Neural cell (in vitro differentiated cells): Measurements from ENCODE around the gene PACC1. TPM values are rescaled to one million over a fixed set of nuclear protein-coding genes. Genes with fewer than 3 reads are reported as not detected.

Experiments
- H2AFZ ChIP-seq: fragments of 200-600, 300-800 bp; sonication (generic), shearing (Covaris generic); 2 replicates; pipeline ENCODE4 v1.6.0; 2014; ENCODE audit warnings: low read depth, mild to moderate bottlenecking, antibody characterized with exemption, low read length, moderate library complexity
- H3F3A ChIP-seq: fragments of 200-600 bp; shearing (Covaris generic); 2 replicates; pipeline ENCODE4 v1.6.1; 2016; ENCODE audit warnings: mild to moderate bottlenecking, moderate library complexity, mixed read lengths, antibody characterized with exemption, low read length; ENCODE audit not compliant: insufficient read depth, poor library complexity, severe bottlenecking
- H3K27ac ChIP-seq: fragments of 200-600, 300-800 bp; sonication (generic), shearing (Covaris generic); 2 replicates; pipeline ENCODE4 v1.5.1; 2014; ENCODE audit warnings: mild to moderate bottlenecking, low read length, moderate library complexity
- H3K27me3 ChIP-seq: fragments of 300-800, 200-600 bp; sonication (generic), shearing (Covaris generic); 2 replicates; pipeline ENCODE4 v1.6.0; 2014; ENCODE audit warnings: mild to moderate bottlenecking, low read depth, low read length, moderate library complexity; ENCODE audit not compliant: insufficient read depth
- H3K36me3 ChIP-seq: fragments of 300-800, 200-600 bp; sonication (generic), shearing (Covaris generic); 2 replicates; pipeline ENCODE4 v1.5.1; 2014; ENCODE audit warnings: mild to moderate bottlenecking, antibody characterized with exemption, low read length, moderate library complexity; ENCODE audit not compliant: insufficient read depth
- H3K4me2 ChIP-seq: fragments of 300-800, 200-600 bp; sonication (generic), shearing (Covaris generic); 2 replicates; pipeline ENCODE4 v1.6.0; 2014; ENCODE audit warnings: mild to moderate bottlenecking, low read length
- H3K4me3 ChIP-seq: fragments of 300-800, 200-600 bp; sonication (generic), shearing (Covaris generic); 2 replicates; pipeline ENCODE4 v1.5.1; 2014; ENCODE audit warnings: mild to moderate bottlenecking, low read length, moderate library complexity
- H3K79me2 ChIP-seq: fragments of 200-600 bp; shearing (Covaris generic); replicated peaks from 2 replicates; pipeline ENCODE4 v1.6.0; 2014; ENCODE audit warnings: mild to moderate bottlenecking, low read length, moderate library complexity; ENCODE audit not compliant: insufficient read depth
- H3K9ac ChIP-seq: fragments of 300-800, 200-600 bp; sonication (generic), shearing (Covaris generic); 2 replicates; pipeline ENCODE4 v1.6.1; 2016; ENCODE audit warnings: mild to moderate bottlenecking, low read length, mixed read lengths
- H3K9me2 ChIP-seq: fragments of 200-600 bp; shearing (Covaris generic); 2 replicates; pipeline ENCODE4 v1.6.1; 2016; ENCODE audit warnings: mild to moderate bottlenecking, low read length, mixed read lengths; ENCODE audit not compliant: insufficient read depth
- H3K9me3 ChIP-seq: fragments of 200-600, 300-800 bp; sonication (generic), shearing (Covaris generic); 2 replicates; pipeline ENCODE4 v1.6.1; 2016; ENCODE audit warnings: mild to moderate bottlenecking, mixed run types, low read length, moderate library complexity, mixed read lengths
- H4K20me1 ChIP-seq: fragments of 200-600 bp; shearing (Covaris generic); 2 replicates; pipeline ENCODE4 v1.6.1; 2016; ENCODE audit warnings: mild to moderate bottlenecking, mixed run types; ENCODE audit not compliant: insufficient read depth
- EP300 ChIP-seq: fragments of 450-650 bp; conservative IDR thresholded peaks from 2 replicates; pipeline ENCODE4 v1.6.1; 2014; ENCODE audit warnings: antibody characterized with exemption, mild to moderate bottlenecking, moderate library complexity; ENCODE audit not compliant: poor library complexity, severe bottlenecking
- EZH2 ChIP-seq: fragments of 200-600, 300-800 bp; shearing (Covaris generic), sonication (generic); IDR thresholded peaks from 2 replicates; pipeline ENCODE4 v1.6.1; 2014; ENCODE audit warnings: antibody characterized with exemption, low read length, borderline replicate concordance, mild to moderate bottlenecking; ENCODE audit not compliant: insufficient read depth, poor library complexity, severe bottlenecking
- MXI1 ChIP-seq: fragments of 450-650 bp; conservative IDR thresholded peaks from 2 replicates; pipeline ENCODE4 v1.6.1; 2014; ENCODE audit warnings: antibody characterized with exemption, mild to moderate bottlenecking; ENCODE audit not compliant: poor library complexity, severe bottlenecking
- POLR2AphosphoS5 ChIP-seq: IDR thresholded peaks from 2 replicates; pipeline ENCODE4 v1.6.1; 2012
- RAD21 ChIP-seq: fragments of 450-650 bp; conservative IDR thresholded peaks from 2 replicates; pipeline ENCODE4 v1.6.1; 2014; ENCODE audit warnings: antibody characterized with exemption, mild to moderate bottlenecking, moderate library complexity
- SMC3 ChIP-seq: fragments of 450-650 bp; conservative IDR thresholded peaks from 2 replicates; pipeline ENCODE4 v1.6.1; 2014; ENCODE audit warnings: antibody characterized with exemption, mild to moderate bottlenecking, moderate library complexity; ENCODE audit not compliant: poor library complexity
- TAF1 ChIP-seq: IDR thresholded peaks from 2 replicates; pipeline ENCODE4 v1.6.1; 2012; ENCODE audit warnings: low read depth
- polyA minus RNA-seq: library from RNA; depleted of rRNA, polyadenylated mRNA; stranded (reverse); fragments of >200 nt; gene quantifications from 2 replicates; pipeline ENCODE4 v1.2.3, GENCODE V29; 2014
- polyA plus RNA-seq: library from polyadenylated mRNA; depleted of rRNA; stranded (reverse); fragments of >200 nt; gene quantifications from 2 replicates; pipeline ENCODE4 v1.2.3, GENCODE V29; 2014
- TF ChIP-seq, protein P1 (sequence below): IDR thresholded peaks from 2 replicates; pipeline ENCODE4 v1.6.1; 2012; ENCODE audit warnings: borderline replicate concordance
- TF ChIP-seq, protein P2 (sequence below): fragments of 450-650 bp; IDR thresholded peaks from 2 replicates; pipeline ENCODE4 v1.5.1; 2014; ENCODE audit warnings: antibody characterized with exemption, mild to moderate bottlenecking, moderate library complexity; ENCODE audit not compliant: poor library complexity, severe bottlenecking

Gene PACC1
- 33.3 and 39.8 TPM in 2 replicates for polyA plus RNA-seq
- 16.9 and 19.5 TPM in 2 replicates for polyA minus RNA-seq

DNA sequence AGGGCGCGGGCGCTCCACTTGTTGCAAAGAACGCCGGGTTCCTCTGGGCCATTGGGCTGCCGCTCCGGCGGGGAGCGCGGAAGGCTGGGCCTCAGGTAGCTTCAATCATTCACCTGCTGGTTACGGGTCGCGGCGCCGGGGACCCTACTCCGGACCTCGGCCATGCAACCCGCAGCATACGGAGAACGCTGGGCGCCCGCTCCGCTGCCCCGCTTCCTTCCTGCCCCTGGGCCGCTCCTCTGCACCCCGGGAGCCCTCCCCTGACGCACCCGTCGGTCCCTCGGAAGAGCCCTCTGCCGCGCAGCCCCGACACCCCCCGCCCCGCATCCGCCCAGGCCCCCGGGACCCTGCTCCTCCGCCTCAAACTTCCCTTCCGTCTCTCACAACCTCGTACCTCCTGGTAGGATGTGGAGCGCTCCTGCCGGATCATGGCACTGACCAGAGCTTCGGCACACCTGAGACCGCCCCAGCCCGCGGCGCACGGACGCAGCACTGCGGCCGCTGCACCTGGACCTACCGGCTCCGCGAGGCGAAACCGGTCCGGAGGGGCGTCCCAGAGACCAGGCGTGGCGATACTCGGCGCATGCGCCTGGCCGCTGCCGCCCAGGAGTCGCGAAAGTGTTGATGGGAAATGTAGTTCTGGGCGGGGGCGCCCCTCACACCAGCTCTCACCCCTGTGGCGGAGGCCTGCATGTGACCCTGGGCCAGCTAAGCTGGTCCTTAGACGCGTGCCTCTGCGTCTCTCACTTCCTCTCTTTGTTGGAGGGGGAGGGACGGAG, at the start of gene PACC1:
TSS of gene PACC1 (minus strand) at position 559 of the 779 bp plus-strand sequence. CDS start at position 430, 129 bp downstream.
- TF ChIP-seq SMC3 (no peak), TAF1 (no peak), RAD21 (no peak), MXI1 (peak; percentile 82), POLR2AphosphoS5 (peak; percentile 49), EP300 (no peak), EZH2 (no peak)
- TF ChIP-seq, protein P1, sequence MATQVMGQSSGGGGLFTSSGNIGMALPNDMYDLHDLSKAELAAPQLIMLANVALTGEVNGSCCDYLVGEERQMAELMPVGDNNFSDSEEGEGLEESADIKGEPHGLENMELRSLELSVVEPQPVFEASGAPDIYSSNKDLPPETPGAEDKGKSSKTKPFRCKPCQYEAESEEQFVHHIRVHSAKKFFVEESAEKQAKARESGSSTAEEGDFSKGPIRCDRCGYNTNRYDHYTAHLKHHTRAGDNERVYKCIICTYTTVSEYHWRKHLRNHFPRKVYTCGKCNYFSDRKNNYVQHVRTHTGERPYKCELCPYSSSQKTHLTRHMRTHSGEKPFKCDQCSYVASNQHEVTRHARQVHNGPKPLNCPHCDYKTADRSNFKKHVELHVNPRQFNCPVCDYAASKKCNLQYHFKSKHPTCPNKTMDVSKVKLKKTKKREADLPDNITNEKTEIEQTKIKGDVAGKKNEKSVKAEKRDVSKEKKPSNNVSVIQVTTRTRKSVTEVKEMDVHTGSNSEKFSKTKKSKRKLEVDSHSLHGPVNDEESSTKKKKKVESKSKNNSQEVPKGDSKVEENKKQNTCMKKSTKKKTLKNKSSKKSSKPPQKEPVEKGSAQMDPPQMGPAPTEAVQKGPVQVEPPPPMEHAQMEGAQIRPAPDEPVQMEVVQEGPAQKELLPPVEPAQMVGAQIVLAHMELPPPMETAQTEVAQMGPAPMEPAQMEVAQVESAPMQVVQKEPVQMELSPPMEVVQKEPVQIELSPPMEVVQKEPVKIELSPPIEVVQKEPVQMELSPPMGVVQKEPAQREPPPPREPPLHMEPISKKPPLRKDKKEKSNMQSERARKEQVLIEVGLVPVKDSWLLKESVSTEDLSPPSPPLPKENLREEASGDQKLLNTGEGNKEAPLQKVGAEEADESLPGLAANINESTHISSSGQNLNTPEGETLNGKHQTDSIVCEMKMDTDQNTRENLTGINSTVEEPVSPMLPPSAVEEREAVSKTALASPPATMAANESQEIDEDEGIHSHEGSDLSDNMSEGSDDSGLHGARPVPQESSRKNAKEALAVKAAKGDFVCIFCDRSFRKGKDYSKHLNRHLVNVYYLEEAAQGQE: no peak
- TF ChIP-seq, protein P2, sequence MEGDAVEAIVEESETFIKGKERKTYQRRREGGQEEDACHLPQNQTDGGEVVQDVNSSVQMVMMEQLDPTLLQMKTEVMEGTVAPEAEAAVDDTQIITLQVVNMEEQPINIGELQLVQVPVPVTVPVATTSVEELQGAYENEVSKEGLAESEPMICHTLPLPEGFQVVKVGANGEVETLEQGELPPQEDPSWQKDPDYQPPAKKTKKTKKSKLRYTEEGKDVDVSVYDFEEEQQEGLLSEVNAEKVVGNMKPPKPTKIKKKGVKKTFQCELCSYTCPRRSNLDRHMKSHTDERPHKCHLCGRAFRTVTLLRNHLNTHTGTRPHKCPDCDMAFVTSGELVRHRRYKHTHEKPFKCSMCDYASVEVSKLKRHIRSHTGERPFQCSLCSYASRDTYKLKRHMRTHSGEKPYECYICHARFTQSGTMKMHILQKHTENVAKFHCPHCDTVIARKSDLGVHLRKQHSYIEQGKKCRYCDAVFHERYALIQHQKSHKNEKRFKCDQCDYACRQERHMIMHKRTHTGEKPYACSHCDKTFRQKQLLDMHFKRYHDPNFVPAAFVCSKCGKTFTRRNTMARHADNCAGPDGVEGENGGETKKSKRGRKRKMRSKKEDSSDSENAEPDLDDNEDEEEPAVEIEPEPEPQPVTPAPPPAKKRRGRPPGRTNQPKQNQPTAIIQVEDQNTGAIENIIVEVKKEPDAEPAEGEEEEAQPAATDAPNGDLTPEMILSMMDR: peak; percentile 39
- peak within 1 kb of the TSS; percentile 84 for H2AFZ ChIP-seq
- H3K36me3 ChIP-seq: no peaks in the 10 kb centered on the region
- no peaks in the 10 kb centered on the region for H3K9me2 ChIP-seq
- no peaks in the 10 kb centered on the region for H3F3A ChIP-seq
- no peaks in the 10 kb centered on the region for H3K79me2 ChIP-seq
- no peak within 1 kb of the TSS for H3K27ac ChIP-seq
- no peaks in the 10 kb centered on the region for H4K20me1 ChIP-seq
- peak within 1 kb of the TSS; percentile 74 for H3K4me3 ChIP-seq
- peak within 1 kb of the TSS; percentile 48 for H3K4me2 ChIP-seq
- no peaks in the 10 kb centered on the region for H3K27me3 ChIP-seq
- peak within 1 kb of the TSS; percentile 55 for H3K9ac ChIP-seq
- H3K9me3 ChIP-seq: no peaks in the 10 kb centered on the region

DNA sequence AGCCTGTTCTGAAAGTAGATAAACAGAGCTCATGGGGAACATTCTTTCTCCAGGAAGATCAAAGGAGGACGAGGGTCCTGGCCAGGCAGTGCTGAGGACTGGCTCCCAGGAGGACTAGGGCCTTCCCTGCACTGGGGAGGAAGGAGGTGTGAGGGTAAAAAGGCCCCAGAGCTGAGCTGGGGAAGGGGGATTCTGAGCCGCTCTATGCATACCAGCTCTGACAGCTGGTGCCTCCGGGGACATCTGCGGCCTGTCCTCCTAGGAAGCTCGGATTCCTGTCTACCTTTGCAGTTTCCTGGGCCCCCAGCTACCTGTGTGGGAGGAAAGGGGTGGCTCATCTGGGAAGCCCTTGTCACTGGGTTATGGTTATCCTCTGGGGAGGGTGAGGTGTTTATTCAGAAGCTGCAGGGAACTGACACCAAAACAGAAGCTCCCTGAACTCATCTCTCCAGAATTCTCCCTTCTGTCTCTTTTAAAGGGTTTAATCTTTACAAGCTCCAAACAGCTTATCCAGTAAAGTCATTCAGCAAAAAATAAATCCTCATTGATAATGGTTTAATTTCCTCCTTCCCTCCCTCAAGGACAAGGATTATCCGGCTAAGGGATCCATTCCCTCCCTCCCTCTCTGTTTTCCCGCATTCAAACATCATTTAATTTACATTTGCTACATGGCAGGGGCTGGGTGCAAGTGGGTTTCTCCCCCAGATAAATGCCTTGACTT, 49.0 kb upstream of the PACC1 start:
- Histone ChIP-seq H3K27me3 (no peaks in the 10 kb centered on the region), H3K4me2 (no peak overlapping the region), H3K79me2 (no peaks in the 10 kb centered on the region), H3K9me2 (no peaks in the 10 kb centered on the region), H3K9me3 (no peaks in the 10 kb centered on the region), H2AFZ (no peak overlapping the region), H3K9ac (no peak overlapping the region), H3F3A (no peaks in the 10 kb centered on the region), H3K27ac (no peak overlapping the region), H4K20me1 (no peaks in the 10 kb centered on the region), H3K4me3 (no peak overlapping the region), H3K36me3 (no peaks in the 10 kb centered on the region)
- TF ChIP-seq, protein P1: no peak
- no peak for TF ChIP-seq RAD21
